SH-SY5Y (cell line): ENCODE data around the gene KCNQ5.

ENCODE experiments used
- GATA2 ChIP-seq: IDR thresholded peaks from 2 replicates; pipeline ENCODE4 v1.6.1; 2011; ENCODE audit warnings: mild to moderate bottlenecking, low read depth, low read length
- GATA3 ChIP-seq: IDR thresholded peaks from 2 replicates; pipeline ENCODE4 v1.6.1; 2011; ENCODE audit warnings: low read depth, mild to moderate bottlenecking, low read length, moderate library complexity

Gene KCNQ5

DNA sequence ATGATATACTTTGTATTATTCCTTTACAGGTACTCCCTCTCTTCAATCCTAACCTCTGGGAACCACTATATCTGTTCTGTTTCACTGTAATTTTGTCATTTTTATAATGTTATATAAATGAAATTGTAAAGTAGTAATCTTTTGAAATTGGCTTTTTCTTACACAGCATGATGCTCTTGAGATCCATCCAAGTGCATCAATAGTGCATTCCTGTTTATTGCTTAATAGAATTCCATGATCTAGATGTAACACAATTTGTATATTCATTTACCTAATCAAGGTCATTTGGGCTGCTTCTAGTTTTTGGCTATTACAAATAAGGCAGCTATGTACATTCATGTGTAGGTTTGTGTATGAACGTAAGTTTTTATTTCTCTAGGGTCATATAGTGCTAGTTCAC is 428.8 kb downstream of the KCNQ5 start:
- no peak for TF ChIP-seq GATA2
- no peak for TF ChIP-seq GATA3

DNA sequence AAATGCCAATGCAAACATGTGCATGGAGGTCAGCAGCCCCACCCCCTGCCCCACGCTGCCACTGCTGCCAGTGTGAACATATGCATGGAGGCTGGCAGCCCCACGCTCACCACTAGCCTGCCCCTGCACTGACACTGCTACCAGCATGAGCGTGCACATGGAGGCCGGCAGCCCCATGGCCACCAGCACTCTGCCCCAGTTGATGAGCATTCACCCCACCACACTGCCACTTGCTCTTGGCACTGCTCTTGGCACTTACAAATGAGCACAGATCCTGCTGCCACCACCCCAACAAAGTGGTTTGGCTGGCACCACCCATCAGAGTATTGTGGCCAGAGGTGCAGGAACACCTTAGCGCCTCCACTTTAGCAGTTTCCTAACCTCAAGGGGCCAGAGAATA is 429.3 kb downstream of the KCNQ5 start:
- TF ChIP-seq GATA2: no peak
- TF ChIP-seq GATA3: no peak

DNA sequence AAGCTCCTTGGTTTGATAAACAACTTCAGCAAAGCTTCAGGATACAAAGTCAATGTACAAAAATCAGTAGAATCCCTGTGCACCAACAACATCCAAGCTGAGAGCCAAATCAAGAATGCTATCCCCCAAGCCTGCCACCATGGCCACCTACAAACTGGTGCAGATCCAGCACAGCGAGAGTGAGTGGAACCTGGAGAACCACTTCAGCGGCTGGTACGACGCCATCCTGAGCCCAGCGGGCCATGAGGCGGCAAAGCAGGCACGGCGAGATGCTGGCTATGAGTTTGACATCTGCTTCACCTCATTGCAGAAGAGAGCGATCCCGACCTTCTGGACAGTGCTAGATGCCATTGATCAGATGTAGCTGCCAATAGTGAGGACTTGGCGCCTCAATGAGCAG is 433.1 kb downstream of the KCNQ5 start:
- TF ChIP-seq GATA2 (no peak), GATA3 (no peak)

DNA sequence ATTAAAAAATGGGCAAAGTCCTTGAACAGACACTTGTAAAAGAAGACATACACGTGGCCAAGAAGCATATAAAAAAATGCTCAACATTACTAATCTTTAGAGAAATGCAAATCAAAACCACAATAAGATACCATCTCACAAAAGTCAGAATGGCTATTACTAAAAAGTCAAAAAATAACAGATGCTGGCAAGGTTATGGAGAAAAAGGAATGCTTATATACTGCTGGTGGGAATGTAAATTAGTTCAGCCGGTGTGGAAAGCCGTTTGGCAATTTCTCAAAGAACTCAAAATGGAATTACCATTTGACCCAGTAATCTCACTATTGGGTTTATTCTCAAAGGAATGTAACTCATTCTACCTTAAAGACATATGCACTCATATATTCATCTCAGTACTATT is 436.9 kb downstream of the KCNQ5 start:
- TF ChIP-seq GATA2 (no peak), GATA3 (no peak)

DNA sequence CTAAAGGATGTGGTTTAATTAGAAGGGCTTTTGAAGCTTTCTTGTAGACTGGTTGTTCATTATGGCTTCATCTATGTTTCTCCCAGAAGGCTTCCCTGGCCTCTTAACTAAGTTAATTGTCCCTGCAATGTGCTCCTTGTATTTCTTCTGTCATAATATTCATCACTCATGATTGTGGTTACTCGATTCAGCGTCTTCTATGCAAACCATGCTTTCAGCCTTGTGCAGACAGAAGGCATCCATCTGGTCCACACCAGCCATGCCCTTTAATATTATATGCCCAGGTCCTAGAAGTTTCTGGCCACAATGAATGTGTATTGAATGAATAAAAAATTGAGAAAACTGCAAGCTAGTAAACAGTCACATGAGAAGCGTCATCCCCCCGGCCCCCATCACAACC is 440.3 kb downstream of the KCNQ5 start:
- TF ChIP-seq GATA3 (no peak), GATA2 (no peak)

DNA sequence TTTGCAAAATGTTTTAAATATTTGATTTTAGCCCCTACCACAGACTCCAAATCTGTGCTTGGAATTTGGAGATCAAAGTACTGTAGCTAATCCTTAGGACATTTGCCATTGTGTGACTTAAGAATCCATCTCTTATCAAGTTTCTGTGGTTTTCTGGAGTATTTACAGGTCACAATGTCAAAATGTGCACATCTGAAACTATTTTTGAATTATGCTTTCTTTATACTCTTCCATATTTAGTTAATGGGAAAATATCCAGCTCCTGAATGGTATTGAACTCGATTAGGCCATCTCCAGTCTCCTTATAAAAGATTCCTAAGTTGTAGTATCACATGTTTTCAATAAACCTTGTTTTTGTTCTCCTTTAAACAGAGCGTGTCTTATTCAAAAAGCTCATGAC is 441.0 kb downstream of the KCNQ5 start:
- no peak for TF ChIP-seq GATA3
- TF ChIP-seq GATA2: no peak

DNA sequence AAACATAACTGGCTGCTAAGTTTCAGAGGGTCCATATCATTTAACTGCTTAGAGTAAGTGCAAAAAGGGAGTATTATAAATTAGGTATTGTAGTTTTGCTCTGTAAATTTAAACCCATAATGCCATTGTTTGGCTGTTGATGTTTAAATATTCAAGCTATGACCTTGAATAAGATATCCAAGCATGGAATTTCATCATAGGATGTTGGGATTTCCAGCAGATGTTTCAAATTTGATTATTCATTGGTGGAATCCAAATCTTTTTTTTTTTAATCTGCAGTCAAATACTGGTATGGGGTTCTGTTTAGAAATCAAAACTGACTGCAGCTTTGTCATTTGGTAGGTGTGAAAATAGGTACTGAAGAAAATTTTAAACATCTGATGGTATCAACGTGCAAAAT is 442.4 kb downstream of the KCNQ5 start:
- TF ChIP-seq GATA2 (no peak), GATA3 (no peak)

DNA sequence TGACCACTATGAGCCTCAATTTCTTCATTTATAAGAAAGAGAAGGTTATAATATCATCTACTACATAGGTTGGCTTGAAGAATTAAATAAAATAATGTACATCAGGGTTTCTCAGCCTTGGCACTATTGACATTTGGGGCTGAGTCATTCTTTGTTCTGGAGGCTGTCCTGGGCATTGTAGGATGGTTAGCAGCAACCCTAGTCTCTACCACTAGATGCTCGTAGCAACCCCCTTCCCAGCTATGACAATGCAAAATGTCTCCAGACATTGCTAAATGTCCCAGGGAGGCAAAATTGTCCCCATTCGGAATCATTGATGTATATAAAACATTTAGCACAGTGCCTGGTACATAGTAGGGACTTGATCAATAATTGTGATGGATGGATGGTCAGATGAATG is 451.4 kb downstream of the KCNQ5 start:
- TF ChIP-seq GATA3: no peak
- no peak for TF ChIP-seq GATA2

DNA sequence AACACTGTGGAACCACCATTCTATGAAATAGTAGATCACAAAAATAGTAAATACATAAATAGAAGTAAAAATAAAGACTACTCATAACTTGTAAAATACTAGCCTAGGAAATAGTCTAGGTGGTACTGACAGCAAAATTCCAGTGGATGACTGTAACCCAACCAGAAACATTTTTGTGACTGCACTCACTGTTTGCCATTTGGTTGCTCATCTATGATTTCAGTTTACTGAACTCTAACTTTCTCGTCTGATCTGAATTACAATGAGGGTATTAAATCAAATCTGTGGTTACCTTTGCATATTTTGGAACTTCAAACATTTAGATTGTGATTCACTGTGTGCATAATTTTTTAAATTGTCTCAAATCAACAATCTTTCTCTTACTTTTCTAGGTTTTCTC is 452.3 kb downstream of the KCNQ5 start:
- TF ChIP-seq GATA3: no peak
- TF ChIP-seq GATA2: no peak

DNA sequence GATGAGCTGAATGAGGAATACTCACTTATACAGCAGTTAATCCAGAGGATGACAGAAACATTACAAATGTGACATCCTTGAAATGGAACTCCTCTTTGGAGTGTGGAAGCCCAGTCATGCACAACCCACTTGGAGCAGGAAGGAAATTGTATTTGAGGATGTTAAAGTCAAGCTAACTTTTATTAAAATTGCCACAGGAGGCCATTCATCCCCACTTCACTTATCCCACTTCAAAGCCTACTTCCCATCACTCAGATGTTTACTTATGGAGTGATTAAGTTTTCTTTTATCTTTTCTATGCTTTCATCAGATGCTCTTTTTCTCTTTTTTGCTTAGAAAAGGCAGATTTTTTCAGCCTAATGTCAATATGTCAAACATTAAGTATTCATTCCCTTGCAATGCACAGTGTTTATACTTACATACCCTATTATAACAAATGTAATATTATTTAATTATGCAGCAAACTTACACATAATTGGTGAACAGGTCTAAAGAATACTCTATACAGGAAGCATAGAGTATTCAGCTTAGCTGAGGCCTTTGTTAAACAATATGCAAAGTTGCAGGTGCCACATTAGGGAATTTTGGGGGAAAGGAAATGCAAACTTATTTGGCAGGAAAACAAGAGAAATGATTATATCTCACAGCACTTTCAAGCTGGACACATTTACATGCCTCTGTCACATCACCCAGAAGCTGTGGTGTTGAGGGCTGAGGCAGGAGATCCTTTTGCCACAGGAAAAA is 454.5 kb downstream of the KCNQ5 start:
- no peak for TF ChIP-seq GATA2
- no peak for TF ChIP-seq GATA3

DNA sequence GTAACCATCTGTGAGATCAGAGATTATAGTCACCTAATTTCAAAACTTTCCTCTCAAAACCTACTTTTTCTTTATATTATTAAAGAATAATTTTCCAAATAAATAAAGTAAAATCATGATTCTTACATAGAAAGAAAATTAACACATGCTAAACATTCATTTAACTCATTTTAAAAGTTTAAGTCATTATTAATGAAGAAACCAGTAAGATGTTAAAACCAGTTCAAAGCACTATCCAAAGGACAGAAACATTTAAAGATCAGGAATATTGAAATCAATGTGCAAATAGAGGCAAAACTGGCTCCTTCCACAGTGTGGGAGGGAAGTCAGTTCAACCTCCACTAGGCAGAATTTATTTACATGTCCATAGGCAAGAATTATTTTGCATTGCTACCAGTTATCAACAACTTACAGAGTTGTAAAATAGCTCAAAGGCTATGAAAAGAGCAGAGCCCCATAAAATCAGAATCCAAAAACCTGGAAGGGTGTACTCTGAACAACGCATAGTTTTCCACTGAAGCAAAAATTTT is 456.5 kb downstream of the KCNQ5 start:
- TF ChIP-seq GATA3 (no peak), GATA2 (no peak)

DNA sequence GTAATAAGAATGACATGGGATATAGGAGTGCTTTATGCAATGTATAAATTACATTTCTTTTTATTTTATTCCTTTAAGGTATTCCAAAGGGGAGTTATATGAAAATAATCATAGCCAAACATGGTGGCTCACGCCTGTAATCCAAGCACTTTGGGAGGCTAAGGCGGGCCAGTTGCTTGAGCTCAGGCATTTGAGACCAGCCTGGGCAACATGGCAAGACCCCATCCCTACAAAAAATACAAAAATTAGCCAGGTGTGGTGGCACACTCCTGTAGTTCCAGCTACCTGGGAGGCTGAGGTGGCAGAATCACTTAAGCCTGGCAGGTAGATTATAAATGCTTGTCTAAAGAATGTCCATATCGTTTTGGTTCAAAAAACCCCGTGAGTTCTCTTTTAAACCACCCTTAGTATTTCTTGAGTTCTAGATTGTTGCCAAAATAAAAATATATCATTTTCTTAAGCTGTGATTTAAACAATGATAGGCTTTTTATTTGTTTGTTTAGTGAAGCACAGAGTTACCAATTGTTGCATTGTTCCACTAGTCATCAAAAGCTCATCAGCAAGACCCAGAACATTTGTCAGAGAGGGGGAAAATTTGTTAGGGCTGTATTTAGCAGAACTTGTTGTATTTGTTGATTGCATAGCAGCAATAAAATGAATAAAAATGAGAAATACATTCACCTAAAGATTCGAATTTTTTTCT is 457.2 kb downstream of the KCNQ5 start:
- TF ChIP-seq GATA3 (no peak), GATA2 (no peak)

DNA sequence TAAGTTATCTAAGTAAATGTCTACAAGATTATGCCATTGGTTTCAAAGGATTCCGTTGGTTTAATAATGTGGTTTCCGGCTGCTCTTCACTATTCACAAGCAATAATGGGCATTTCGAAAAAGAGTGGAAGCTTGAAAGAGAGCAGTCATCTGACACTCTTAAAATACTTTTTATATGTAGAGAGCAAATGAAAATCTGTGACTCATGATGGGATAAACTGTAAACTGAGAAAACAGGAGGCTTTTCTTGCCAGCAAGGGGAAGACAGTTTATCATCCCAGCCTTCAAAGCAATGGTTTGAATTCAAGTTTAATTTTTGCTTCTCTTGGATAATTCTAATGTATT is 457.7 kb downstream of the KCNQ5 start:
- TF ChIP-seq GATA2: no peak

DNA sequence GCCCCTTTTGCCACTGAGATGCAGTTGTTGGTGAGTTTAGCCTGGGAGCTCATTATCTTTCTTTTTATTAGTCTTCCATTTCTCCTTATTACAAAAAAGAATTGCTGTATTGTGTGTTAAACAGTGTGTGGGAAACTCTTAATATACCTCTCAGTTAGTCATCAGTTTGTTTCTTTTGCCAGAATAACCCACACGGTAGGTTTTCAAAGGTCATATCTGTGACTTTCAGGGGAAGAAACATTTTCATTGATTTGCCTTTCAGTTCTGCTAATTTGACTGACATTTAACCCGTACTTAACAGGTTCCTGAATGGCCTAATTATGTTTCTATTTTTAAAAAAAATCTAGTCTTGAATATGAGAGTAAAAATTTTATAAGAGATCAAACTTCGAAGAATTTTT is 458.1 kb downstream of the KCNQ5 start:
- TF ChIP-seq GATA2 (no peak), GATA3 (no peak)

DNA sequence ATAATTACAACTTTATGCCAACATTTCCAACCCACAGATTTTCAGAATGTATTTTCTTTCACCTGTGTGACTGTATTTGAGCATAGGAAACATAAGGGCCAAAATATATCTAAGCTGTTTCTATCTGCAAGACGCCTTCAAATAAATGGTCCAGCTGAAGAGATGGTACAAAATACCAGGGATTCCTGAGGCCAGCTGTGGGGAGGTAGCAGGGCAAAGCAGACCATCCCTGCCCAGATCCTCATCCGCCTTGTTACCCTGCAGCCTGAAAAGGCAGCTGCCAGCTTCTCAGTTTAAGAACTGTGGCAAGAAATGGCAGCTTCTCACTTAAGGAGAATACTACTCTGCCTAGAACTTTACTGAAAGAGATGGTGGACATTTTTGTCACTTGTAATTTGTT is 460.1 kb downstream of the KCNQ5 start:
- TF ChIP-seq GATA2 (no peak), GATA3 (no peak)
